HG03064 (cell line): ENCODE measurements around the gene ARHGEF38.
"Not testable (repeated sequence)": the region's sequence is repeated elsewhere in the genome, so short reads cannot be mapped to it uniquely, and the experiment has no call there.

Source experiments
- ATAC-seq: cut with Tn5 transposase; IDR thresholded peaks from one replicate; pipeline ENCODE4 v1.9.1; 2021; ENCODE audit warnings: low read depth; ENCODE audit not compliant: unreplicated experiment

The ARHGEF38 gene

DNA sequence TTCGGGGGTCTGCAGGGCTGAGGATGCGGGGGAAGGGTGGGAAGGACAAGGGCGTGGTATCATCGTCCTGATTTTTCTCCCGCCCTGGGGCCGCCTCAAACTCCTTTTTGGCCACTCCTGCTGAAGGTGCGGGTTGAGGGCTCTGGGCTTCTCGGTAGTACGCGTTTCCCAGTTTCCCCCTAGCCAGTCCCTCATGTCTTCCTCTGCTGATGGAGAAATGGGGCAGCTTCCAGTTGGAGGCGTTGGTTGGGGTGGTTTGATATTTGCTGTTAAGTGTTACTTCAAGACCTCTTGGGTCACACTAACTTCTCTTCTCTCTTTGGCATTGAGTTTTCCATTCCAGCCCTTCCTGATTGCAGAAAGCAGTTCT lies 156.6 kb downstream of the ARHGEF38 start:
- ATAC-seq = peak; percentile 25

GRCh38 chr4:105710012-105710600 lies 157.7 kb downstream of the ARHGEF38 start:
- no peak for ATAC-seq

DNA sequence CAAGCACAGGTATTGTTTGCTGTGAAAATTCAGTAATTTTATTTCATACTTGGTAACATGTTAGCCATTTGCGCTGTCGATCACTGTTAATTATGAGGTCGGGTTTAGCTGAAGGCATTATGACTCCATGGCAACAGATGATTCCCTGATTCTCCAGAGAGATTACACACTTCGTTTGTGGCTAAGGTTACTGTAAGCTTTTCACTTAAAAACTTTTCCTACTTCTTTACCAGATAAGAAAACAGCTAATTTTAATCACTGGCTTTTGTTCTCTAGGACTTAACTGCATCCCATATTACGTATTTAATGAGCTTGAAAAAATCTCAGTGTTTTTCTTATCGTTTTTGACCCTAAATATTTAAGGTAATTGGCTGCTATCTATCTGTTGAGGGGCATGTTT lies 158.3 kb downstream of the ARHGEF38 start:
- no peak for ATAC-seq

DNA sequence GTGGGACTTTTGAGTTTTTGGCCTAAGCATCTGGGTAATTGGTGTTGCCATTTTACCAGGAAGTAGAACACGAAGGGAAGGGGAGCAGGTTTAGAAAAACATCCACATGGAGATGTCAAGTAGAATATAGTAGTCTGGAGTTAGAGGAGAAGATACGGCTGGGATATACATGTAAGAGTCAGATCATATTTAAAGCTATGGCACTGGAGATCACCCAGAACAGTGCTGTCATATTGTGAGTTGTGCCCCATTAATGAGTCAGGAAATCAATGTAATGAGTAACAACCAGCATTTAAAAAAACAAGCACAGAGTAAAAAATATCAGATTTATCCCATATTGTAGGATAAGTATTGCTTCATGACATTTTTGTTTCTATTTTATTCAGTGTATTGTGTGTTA lies 160.3 kb downstream of the ARHGEF38 start:
- no peak for ATAC-seq

DNA sequence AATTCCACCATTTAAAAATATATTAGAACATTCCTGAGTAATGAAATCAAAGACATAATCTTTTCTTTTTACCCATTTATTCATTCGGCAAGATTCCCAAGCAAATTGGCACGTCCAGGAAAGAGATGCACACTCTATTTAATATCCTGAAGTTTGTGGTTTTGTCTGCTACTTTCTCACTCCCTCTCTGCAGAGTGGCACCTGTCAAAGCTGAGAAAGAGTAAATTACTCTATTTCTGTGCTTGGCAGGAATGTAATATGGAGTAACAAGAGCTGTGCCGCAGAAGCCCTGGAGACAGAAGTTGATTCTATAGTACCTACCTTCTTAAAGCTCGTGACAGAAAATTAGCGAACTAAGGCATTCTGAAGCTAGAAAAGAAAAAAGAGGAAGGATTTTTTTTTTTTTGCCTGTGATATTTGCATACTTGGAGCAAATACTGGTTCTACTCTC lies 161.7 kb downstream of the ARHGEF38 start:
- ATAC-seq = peak; percentile 50

- ATAC-seq = no peak
Observed at GRCh38 chr4:105714932-105715331, 162.5 kb downstream of the ARHGEF38 start.

DNA sequence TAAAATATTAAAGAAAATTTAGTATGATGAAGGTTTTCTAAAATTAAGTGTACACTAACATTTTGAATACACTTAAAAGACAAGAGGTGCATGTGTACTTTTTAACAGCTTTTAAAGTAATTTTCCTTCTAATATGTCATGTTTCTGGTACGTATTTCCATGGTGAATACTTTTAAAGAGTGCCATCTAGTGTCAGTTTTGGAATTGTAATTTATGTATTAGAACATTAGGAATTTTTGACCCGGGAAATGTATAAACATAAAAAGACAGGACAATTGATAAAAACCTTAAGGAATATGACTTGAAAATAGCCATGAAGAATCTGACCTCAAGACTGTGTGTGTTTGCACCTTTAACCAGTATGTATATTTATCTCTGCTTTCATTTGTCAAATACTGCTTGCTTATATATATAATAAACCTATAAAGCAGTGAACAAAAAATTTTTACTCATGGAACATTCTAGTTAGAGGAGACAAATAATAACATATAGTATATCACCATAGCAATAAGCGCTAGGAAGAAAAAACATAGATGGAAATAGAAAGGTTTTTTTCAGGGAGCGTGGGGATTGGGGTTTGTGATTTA lies 163.4 kb downstream of the ARHGEF38 start:
- ATAC-seq = no peak

GRCh38 chr4:105719204-105719603 lies 166.8 kb downstream of the ARHGEF38 start:
- ATAC-seq = no peak

GRCh38 chr4:105725623-105726022 lies 173.2 kb downstream of the ARHGEF38 start:
- ATAC-seq = no peak

GRCh38 chr4:105729895-105730294 lies 177.5 kb downstream of the ARHGEF38 start:
- ATAC-seq = not testable (repeated sequence)
